T47D (cell line): Measurements from ENCODE around the gene ALDH3B2.

ENCODE experiments used
- DNase-seq, 2 experiments: peaks; one replicate each; pipeline versions ENCODE4 v3.0.0 to v3.0.0-alpha.2; 2011 to 2012; ENCODE audit warnings: low read depth in 1 of 2, low spot score in 1 of 2
- JUND ChIP-seq: IDR thresholded peaks from 2 replicates; pipeline ENCODE4 v1.6.1; 2012; ENCODE audit warnings: low read depth
- in situ Hi-C: cut with HindIII; loops from 2 replicates; pipeline ENCODE4 v1.10.0; 2016; ENCODE audit warnings: low sequenced_read_pairs, low pct_unique_long_range_greater_than_20kb

ALDH3B2 gene

GRCh38 chr11:67649634-67650510 lies 24.6 kb downstream of the ALDH3B2 start:
- TF ChIP-seq JUND: no peak
- DNase-seq: peak in 1 of 2 experiments; percentile 68

GRCh38 chr11:67648796-67649613 lies 25.4 kb downstream of the ALDH3B2 start:
- DNase-seq: no peak
- in situ Hi-C loops: no loop called here
- TF ChIP-seq JUND: no peak

More at GRCh38 chr11:67649634-67650510, 24.6 kb downstream of the ALDH3B2 start:
- in situ Hi-C loops: no loop called here

GRCh38 chr11:67648140-67648795 lies 26.2 kb downstream of the ALDH3B2 start:
- TF ChIP-seq JUND: no peak
- in situ Hi-C loops: no loop called here
- peak in 1 of 2 experiments; percentile 40 for DNase-seq

- no peak for TF ChIP-seq JUND
Observed at GRCh38 chr11:67647471-67647870, 27.0 kb downstream of the ALDH3B2 start.

GRCh38 chr11:67646535-67647336 lies 27.7 kb downstream of the ALDH3B2 start:
- DNase-seq: no peak
- TF ChIP-seq JUND: no peak
- in situ Hi-C loops: no loop called here

More at GRCh38 chr11:67647471-67647870, 27.0 kb downstream of the ALDH3B2 start:
- no peak for DNase-seq
- in situ Hi-C loops: no loop called here

- DNase-seq: peak in 1 of 2 experiments; percentile 41
- TF ChIP-seq JUND: no peak
- in situ Hi-C loops: no loop called here
Observed at GRCh38 chr11:67645521-67646461, 28.6 kb downstream of the ALDH3B2 start.

GRCh38 chr11:67644472-67645418 lies 29.7 kb downstream of the ALDH3B2 start:
- in situ Hi-C loops: no loop called here
- no peak for TF ChIP-seq JUND
- no peak for DNase-seq

GRCh38 chr11:67644042-67644441 lies 30.4 kb downstream of the ALDH3B2 start:
- no peak for TF ChIP-seq JUND
- peak in 1 of 2 experiments; percentile 69 for DNase-seq
- in situ Hi-C loops: no loop called here

GRCh38 chr11:67642173-67643120 lies 32.0 kb downstream of the ALDH3B2 start:
- in situ Hi-C loops: no loop called here
- DNase-seq: no peak
- no peak for TF ChIP-seq JUND
